Stimulated activated CD4-positive, alpha-beta T cell treated with anti-CD3 and anti-CD28 coated beads, Interleukin-1b, Interleukin-23, amount 100 ng/mL, for 24 hours (primary cell): ENCODE results near the gene ETV3.

ENCODE experiments used
- DNase-seq, 4 experiments: peaks; one replicate each; pipeline ENCODE4 v3.0.0-alpha.2; 2020; ENCODE audit warnings: low read depth in 4 of 4, low spot score in 1 of 4

The ETV3 gene

GRCh38 chr1:157140063-157140588 lies 1.9 kb upstream of the ETV3 start:
- DNase-seq = no peak

- DNase-seq = no peak
Observed at GRCh38 chr1:157139052-157139715, 989 bp upstream of the ETV3 start.

GRCh38 chr1:157137408-157138219 lies 581 bp downstream of the ETV3 start:
- no peak for DNase-seq

GRCh38 chr1:157137046-157137407 lies 1.2 kb downstream of the ETV3 start:
- DNase-seq = no peak

- DNase-seq = no peak
Observed at GRCh38 chr1:157136133-157136532, 2.1 kb downstream of the ETV3 start.

- DNase-seq = no peak
Observed at GRCh38 chr1:157135646-157136045, 2.5 kb downstream of the ETV3 start.

GRCh38 chr1:157135070-157135469 lies 3.1 kb downstream of the ETV3 start:
- no peak for DNase-seq

- no peak for DNase-seq
Observed at GRCh38 chr1:157134442-157134841, 3.8 kb downstream of the ETV3 start.

GRCh38 chr1:157133426-157133825 lies 4.8 kb downstream of the ETV3 start:
- no peak for DNase-seq

GRCh38 chr1:157132616-157133167 lies 5.5 kb downstream of the ETV3 start:
- DNase-seq = no peak

- no peak for DNase-seq
Observed at GRCh38 chr1:157132111-157132510, 6.1 kb downstream of the ETV3 start.

GRCh38 chr1:157131281-157131680 lies 6.9 kb downstream of the ETV3 start:
- no peak for DNase-seq

- DNase-seq = no peak
Observed at GRCh38 chr1:157124855-157125254, 13.3 kb downstream of the ETV3 start.

- no peak for DNase-seq
Observed at GRCh38 chr1:157119448-157119847, 18.7 kb downstream of the ETV3 start.

GRCh38 chr1:157119008-157119407 lies 19.2 kb downstream of the ETV3 start:
- DNase-seq = no peak

GRCh38 chr1:157117527-157118057 lies 20.6 kb downstream of the ETV3 start:
- no peak for DNase-seq

- no peak for DNase-seq
Observed at GRCh38 chr1:157116737-157117103, 21.5 kb downstream of the ETV3 start.

- DNase-seq = no peak
Observed at GRCh38 chr1:157115851-157116736, 22.1 kb downstream of the ETV3 start.

GRCh38 chr1:157115429-157115838 lies 22.8 kb downstream of the ETV3 start:
- DNase-seq = no peak

- no peak for DNase-seq
Observed at GRCh38 chr1:157114183-157115121, 23.7 kb downstream of the ETV3 start.
